A673 (cell line): Measurements from ENCODE around the gene WWP2. TPM values are rescaled to one million over a fixed set of nuclear protein-coding genes. Genes with fewer than 3 reads are reported as not detected.

ENCODE experiments used
- BruUV-seq: library from RNA; stranded (reverse); fragments of 400-500 nt; replicated peaks from 2 replicates; lab custom pipeline; 2021; lab: Mats Ljungman, UMichigan
- CTCF ChIA-PET: fragments of 300-600 bp; sonication (Branson Sonifier 250); formaldehyde crosslinking; loops from one replicate; lab custom pipeline; 2022; ENCODE audit warnings: antibody characterized with exemption; lab: Charles Lee
- POLR2A ChIA-PET: fragments of 300-600 bp; sonication (Branson Sonifier 250); formaldehyde crosslinking; loops from one replicate; lab custom pipeline; 2022; ENCODE audit warnings: antibody characterized with exemption; ENCODE audit not compliant: low non-redundant PET; lab: Charles Lee
- DNase-seq: peaks from one replicate; pipeline ENCODE4 v3.0.0-alpha.2; 2015; ENCODE audit warnings: low spot score
- H3K27ac ChIP-seq: fragments of 200-600 bp; sonication (generic); 2 replicates; pipeline ENCODE4 v1.5.1; 2016; ENCODE audit warnings: mixed run types, low read depth, mild to moderate bottlenecking, mixed read lengths, antibody characterized with exemption, low read length; ENCODE audit not compliant: poor library complexity, severe bottlenecking
- H3K27me3 ChIP-seq: fragments of 200-600 bp; sonication (generic); replicated peaks from 2 replicates; pipeline ENCODE4 v1.6.1; 2017; ENCODE audit warnings: mixed run types, low read depth, mild to moderate bottlenecking, mixed read lengths, antibody characterized with exemption, low read length; ENCODE audit not compliant: insufficient read depth, poor library complexity
- H3K36me3 ChIP-seq: fragments of 200-600 bp; sonication (generic); 2 replicates; pipeline ENCODE4 v1.6.1; 2016; ENCODE audit warnings: mixed run types, mild to moderate bottlenecking, mixed read lengths, antibody characterized with exemption, low read length; ENCODE audit not compliant: insufficient read depth, poor library complexity, severe bottlenecking
- H3K4me1 ChIP-seq: fragments of 200-600 bp; sonication (generic); 2 replicates; pipeline ENCODE4 v1.6.1; 2017; ENCODE audit warnings: mixed run types, mild to moderate bottlenecking, mixed read lengths, antibody characterized with exemption, low read length; ENCODE audit not compliant: insufficient read depth, poor library complexity, severe bottlenecking
- H3K4me3 ChIP-seq: fragments of 200-600 bp; sonication (generic); 2 replicates; pipeline ENCODE4 v1.5.1; 2016; ENCODE audit warnings: low read depth, mixed run types, mild to moderate bottlenecking, mixed read lengths, low read length; ENCODE audit not compliant: poor library complexity, severe bottlenecking
- H3K9me3 ChIP-seq: fragments of 200-600 bp; sonication (generic); 2 replicates; pipeline ENCODE4 v1.6.1; 2016; ENCODE audit warnings: mixed run types, low read depth, mild to moderate bottlenecking, mixed read lengths, antibody characterized with exemption, low read length; ENCODE audit not compliant: poor library complexity, severe bottlenecking
- CTCF ChIP-seq: fragments of 300-800, 200-600 bp; sonication (generic); conservative IDR thresholded peaks from 2 replicates; pipeline ENCODE4 v1.5.1; 2017; ENCODE audit warnings: low read depth, mild to moderate bottlenecking, antibody characterized with exemption, low read length, moderate library complexity, mixed read lengths
- EZH2 ChIP-seq: fragments of 200-600 bp; sonication (generic); IDR thresholded peaks from 2 replicates; pipeline ENCODE4 v1.6.1; 2017; ENCODE audit warnings: borderline replicate concordance, low read depth, mild to moderate bottlenecking, mixed read lengths, antibody characterized with exemption, low read length; ENCODE audit not compliant: poor library complexity, severe bottlenecking
- intact Hi-C: fragments of 100-400 bp; cut with micrococcal nuclease; formaldehyde crosslinking; loops from one replicate; pipeline ENCODE4 v1.10.0; 2022; ENCODE audit not compliant: unreplicated experiment
- total RNA-seq: library from RNA; stranded (reverse); gene quantifications from 2 replicates; pipeline ENCODE4 v1.2.3, GENCODE V29; 2021

Gene WWP2
- total RNA-seq, 1 experiment from 2014 or later, result 32.4 TPM

DNA sequence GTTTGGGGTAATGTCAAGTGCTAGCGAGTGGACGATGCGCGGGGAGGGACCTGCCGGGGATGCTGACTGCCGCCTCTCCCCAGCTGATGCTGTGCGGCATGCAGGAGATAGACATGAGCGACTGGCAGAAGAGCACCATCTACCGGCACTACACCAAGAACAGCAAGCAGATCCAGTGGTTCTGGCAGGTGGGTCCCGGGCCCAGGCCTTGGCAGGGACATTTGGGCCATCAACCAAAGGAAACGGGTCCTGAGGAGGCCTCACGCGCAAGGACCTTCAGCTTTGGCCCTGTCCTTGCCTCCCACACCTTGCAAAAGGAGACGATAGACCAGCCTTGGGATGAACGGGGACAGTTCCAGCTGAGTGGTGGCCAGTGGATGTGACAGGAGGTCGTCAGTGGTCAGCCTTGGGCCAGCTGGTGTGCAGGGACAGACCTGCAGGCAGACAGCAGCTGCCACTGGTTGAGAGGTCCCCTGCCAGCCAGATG, 175.4 kb downstream of the WWP2 start:
- POLR2A ChIA-PET, result no interaction called here
- H3K36me3 ChIP-seq, result no peaks in the 10 kb centered on the region

GRCh38 chr16:69938981-69939820, 177.1 kb downstream of the WWP2 start:
- intact Hi-C loops, result loop anchor here (5.0 to 10.0 kb wide), 2 partner anchors 234 to 542 kb away; no protein-coding TSS in a partner anchor
- H3K9me3 ChIP-seq, result no peaks in the 10 kb centered on the region
- no peak overlapping the region for H3K4me3 ChIP-seq
- ChIA-PET POLR2A (no interaction called here), CTCF (interaction anchor here (0.5 to 1.2 kb wide), 2 partner anchors 9 to 139 kb away, joined by 3 to 12 read pairs; no protein-coding TSS in a partner anchor)
- no peaks in the 10 kb centered on the region for H3K36me3 ChIP-seq
- no peaks in the 10 kb centered on the region for H3K4me1 ChIP-seq
- no peak for DNase-seq
- TF ChIP-seq EZH2 (no peak), CTCF (no peak)
- no peak overlapping the region for H3K27ac ChIP-seq
- no TSS peak for BruUV-seq
- H3K27me3 ChIP-seq, result no peaks in the 10 kb centered on the region

More for the DNA sequence above, 175.4 kb downstream of the WWP2 start:
- peak; percentile 24 for DNase-seq
- no peak overlapping the region for H3K4me3 ChIP-seq
- no peak for TF ChIP-seq EZH2
- peak; percentile 47 for TF ChIP-seq CTCF
- no peaks in the 10 kb centered on the region for H3K27me3 ChIP-seq
- H3K4me1 ChIP-seq, result no peaks in the 10 kb centered on the region
- BruUV-seq, result no TSS peak
- no peak overlapping the region for H3K27ac ChIP-seq
- CTCF ChIA-PET, result no interaction called here
- intact Hi-C loops, result loop anchor here (5.0 to 10.0 kb wide), 2 partner anchors 233 to 540 kb away; no protein-coding TSS in a partner anchor
- H3K9me3 ChIP-seq, result no peaks in the 10 kb centered on the region

DNA sequence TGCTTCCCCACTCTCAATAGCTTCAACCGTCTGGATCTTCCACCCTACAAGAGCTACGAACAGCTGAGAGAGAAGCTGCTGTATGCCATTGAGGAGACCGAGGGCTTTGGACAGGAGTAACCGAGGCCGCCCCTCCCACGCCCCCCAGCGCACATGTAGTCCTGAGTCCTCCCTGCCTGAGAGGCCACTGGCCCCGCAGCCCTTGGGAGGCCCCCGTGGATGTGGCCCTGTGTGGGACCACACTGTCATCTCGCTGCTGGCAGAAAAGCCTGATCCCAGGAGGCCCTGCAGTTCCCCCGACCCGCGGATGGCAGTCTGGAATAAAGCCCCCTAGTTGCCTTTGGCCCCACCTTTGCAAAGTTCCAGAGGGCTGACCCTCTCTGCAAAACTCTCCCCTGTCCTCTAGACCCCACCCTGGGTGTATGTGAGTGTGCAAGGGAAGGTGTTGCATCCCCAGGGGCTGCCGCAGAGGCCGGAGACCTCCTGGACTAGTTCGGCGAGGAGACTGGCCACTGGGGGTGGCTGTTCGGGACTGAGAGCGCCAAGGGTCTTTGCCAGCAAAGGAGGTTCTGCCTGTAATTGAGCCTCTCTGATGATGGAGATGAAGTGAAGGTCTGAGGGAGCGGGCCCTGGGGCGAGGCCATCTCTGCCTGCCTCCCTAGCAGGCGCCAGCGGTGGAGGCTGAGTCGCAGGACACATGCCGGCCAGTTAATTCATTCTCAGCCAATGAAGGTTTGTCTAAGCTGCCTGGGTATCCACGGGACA, 177.9 kb downstream of the WWP2 start:
- ChIA-PET CTCF (interaction anchor here (1.2 kb wide), 1 partner anchor 10 kb away, joined by 3 read pairs; no protein-coding TSS in a partner anchor), POLR2A (no interaction called here)
- Histone ChIP-seq H3K36me3 (no peaks in the 10 kb centered on the region), H3K4me3 (no peak overlapping the region), H3K4me1 (no peaks in the 10 kb centered on the region), H3K9me3 (no peaks in the 10 kb centered on the region), H3K27ac (no peak overlapping the region), H3K27me3 (no peaks in the 10 kb centered on the region)
- intact Hi-C loops, result loop anchor here (5.0 to 10.0 kb wide), 2 partner anchors 235 to 543 kb away; no protein-coding TSS in a partner anchor
- TF ChIP-seq EZH2 (no peak), CTCF (no peak)
- no peak for DNase-seq
- TSS peak; percentile 30 for BruUV-seq
